ENCODE data around the gene PRKCZ. TPM values are rescaled to one million over a fixed set of nuclear protein-coding genes. Genes with fewer than 3 reads are reported as not detected.
A peak's percentile ranks its signal among the peaks of the same experiment; 100 is the strongest.

Gene PRKCZ
- total RNA-seq, 4 donors from 2014 or later, result 3.1 to 5.4 (median 4.7) TPM

GRCh38 chr1:2186901-2187300 lies 136.7 kb downstream of the PRKCZ start:
- 92% methylated on average over 9 of the region's 9 CpGs for WGBS

GRCh38 chr1:2187619-2188018 lies 137.4 kb downstream of the PRKCZ start:
- DNase-seq (ENCODE audit: extremely low spot score), result no peak
- TF ChIP-seq CTCF (IDR thresholded peaks at IDR 0.05), result no peak
- TF ChIP-seq POLR2AphosphoS5 (IDR thresholded peaks at IDR 0.05), result no peak
- no peak for TF ChIP-seq POLR2A (IDR thresholded peaks at IDR 0.05; ENCODE audit: low read depth)
- no peak for TF ChIP-seq EP300 (IDR thresholded peaks at IDR 0.05)
- WGBS, result 87% methylated on average over 12 of the region's 13 CpGs
- intact Hi-C loops (cut with DNase I), result no loop called here
- H3K4me3 ChIP-seq, result no peak overlapping the region
- H3K27ac ChIP-seq (replicated peaks in 1 of 4), result peak overlapping the region in 1 of 4 donors; percentile 97
- no peaks in the 10 kb centered on the region for H3K9me3 ChIP-seq
- H3K4me1 ChIP-seq, result peaks cover 30 to 36% (median 34%) of the 10 kb centered on the region in 4 donors
- no peaks in the 10 kb centered on the region for H3K27me3 ChIP-seq
- peaks cover 0 to 31% (median 20%) of the 10 kb centered on the region in 4 donors for H3K36me3 ChIP-seq

More at GRCh38 chr1:2186901-2187300, 136.7 kb downstream of the PRKCZ start:
- TF ChIP-seq CTCF (IDR thresholded peaks at IDR 0.05) (no peak), POLR2AphosphoS5 (IDR thresholded peaks at IDR 0.05) (no peak), EP300 (IDR thresholded peaks at IDR 0.05) (no peak), POLR2A (IDR thresholded peaks at IDR 0.05; ENCODE audit: low read depth) (no peak)
- Histone ChIP-seq H3K9me3 (no peaks in the 10 kb centered on the region), H3K4me1 (peaks cover 23 to 29% (median 27%) of the 10 kb centered on the region in 4 donors), H3K36me3 (peaks cover 0 to 31% (median 20%) of the 10 kb centered on the region in 4 donors), H3K27me3 (no peaks in the 10 kb centered on the region), H3K4me3 (no peak overlapping the region), H3K27ac (replicated peaks in 1 of 4) (no peak overlapping the region)
- no peak for DNase-seq (ENCODE audit: extremely low spot score)
- intact Hi-C loops (cut with DNase I), result no loop called here

GRCh38 chr1:2188336-2188735 lies 138.1 kb downstream of the PRKCZ start:
- Histone ChIP-seq H3K36me3 (peaks cover 0 to 31% (median 20%) of the 10 kb centered on the region in 4 donors), H3K9me3 (no peaks in the 10 kb centered on the region), H3K27me3 (no peaks in the 10 kb centered on the region), H3K4me1 (peaks cover 35 to 43% (median 41%) of the 10 kb centered on the region in 4 donors), H3K27ac (replicated peaks in 1 of 4) (peak overlapping the region in 2 of 4 donors; percentile 94 to 97), H3K4me3 (no peak overlapping the region)
- intact Hi-C loops (cut with DNase I), result no loop called here
- no peak for TF ChIP-seq POLR2AphosphoS5 (IDR thresholded peaks at IDR 0.05)
- TF ChIP-seq EP300 (IDR thresholded peaks at IDR 0.05), result no peak
- TF ChIP-seq CTCF (IDR thresholded peaks at IDR 0.05), result no peak
- DNase-seq (ENCODE audit: extremely low spot score), result no peak
- WGBS, result 84% methylated on average over 8 of the region's 16 CpGs

- WGBS, result 13% methylated on average over 15 of the region's 65 CpGs
- intact Hi-C loops (cut with DNase I), result no loop called here
- peak overlapping the region; percentile 94 to 99 (median 98) for H3K27ac ChIP-seq (replicated peaks in 1 of 4)
- H3K4me1 ChIP-seq, result peaks cover 43 to 53% (median 52%) of the 10 kb centered on the region in 4 donors
- TF ChIP-seq POLR2A (IDR thresholded peaks at IDR 0.05; ENCODE audit: low read depth) (peak; percentile 82), CTCF (IDR thresholded peaks at IDR 0.05) (peak in 1 of 3 experiments; percentile 13), EP300 (IDR thresholded peaks at IDR 0.05) (no peak), POLR2AphosphoS5 (IDR thresholded peaks at IDR 0.05) (peak; percentile 97 to 98)
- peak; percentile 98 for DNase-seq (ENCODE audit: extremely low spot score)
- H3K9me3 ChIP-seq, result no peaks in the 10 kb centered on the region
- H3K27me3 ChIP-seq, result no peaks in the 10 kb centered on the region
- peak overlapping the region; percentile 57 to 81 (median 64) for H3K4me3 ChIP-seq
- H3K36me3 ChIP-seq, result peaks cover 0 to 21% (median 12%) of the 10 kb centered on the region in 4 donors
Observed at GRCh38 chr1:2189459-2190425, 139.5 kb downstream of the PRKCZ start.

Data from esophagus muscularis mucosa (tissue), 4 donors.